AG08396 (cell line): Measurements from ENCODE around the gene ZNHIT1.

Source experiments
- DNase-seq: peaks from one replicate; pipeline ENCODE4 v3.0.0; 2012; ENCODE audit warnings: low spot score, mixed read lengths

ZNHIT1 gene

DNA sequence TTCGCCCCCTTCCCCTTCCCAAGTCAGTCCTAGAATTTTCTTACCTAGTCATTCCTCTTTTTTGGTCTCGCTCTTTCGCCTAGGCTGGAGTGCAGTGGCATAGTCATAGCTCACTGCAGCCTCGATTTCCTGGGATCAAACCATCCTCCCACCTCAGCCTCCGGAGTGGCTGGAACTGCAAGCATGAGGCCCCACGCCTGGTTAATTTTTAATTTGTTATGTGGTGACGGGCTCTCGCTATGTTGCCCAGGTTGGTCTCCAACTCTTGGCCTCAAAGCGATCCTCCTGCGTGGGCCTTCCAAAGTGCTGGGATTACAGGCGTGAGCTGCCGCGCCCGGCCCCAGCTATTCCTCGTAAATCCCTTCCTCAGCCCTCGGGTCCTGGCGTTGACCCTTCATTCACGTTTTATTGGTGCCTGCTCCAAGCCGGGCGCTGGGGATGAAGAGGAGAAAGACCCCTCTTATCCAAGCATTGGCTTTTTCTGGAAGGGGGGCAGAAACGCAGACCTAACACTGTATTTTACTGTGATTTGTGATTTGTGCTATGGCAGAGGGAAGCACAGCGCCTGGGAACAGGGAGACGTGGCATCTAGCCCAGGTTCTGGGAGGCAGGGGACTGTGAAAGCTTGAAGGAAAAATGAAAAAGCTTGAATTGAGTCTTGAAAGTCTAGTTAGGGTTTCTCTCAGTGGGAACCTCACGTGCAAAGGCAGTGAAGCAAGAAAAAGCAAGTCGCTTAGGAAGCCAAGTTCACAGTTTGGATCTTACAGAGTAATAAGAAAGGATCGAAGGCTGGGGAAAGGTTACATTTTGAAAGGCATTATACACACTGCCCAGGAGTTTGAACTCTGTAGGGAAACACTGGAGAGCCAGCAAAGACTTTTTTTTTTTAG is 516 bp downstream of the ZNHIT1 start:
- no peak for DNase-seq

DNA sequence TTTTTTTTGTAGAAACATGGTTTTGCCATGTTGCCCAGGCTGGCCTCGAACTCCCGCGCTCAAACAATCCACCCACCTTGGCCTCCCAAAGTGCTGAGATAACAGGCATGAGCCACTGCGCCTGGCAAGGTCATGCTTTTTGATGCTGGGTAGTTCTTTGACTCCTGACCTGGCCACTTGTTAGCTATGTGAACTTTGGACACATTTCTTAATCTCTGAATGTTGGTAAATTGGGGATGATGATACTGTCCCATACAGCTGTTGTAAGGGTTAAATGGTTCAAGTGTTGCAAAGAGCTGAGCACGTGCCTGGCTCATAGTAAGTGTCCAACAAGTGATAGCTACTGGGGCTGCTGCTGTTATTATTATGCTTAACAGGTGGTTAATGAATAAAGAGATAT is 2.3 kb downstream of the ZNHIT1 start:
- DNase-seq, result no peak

DNA sequence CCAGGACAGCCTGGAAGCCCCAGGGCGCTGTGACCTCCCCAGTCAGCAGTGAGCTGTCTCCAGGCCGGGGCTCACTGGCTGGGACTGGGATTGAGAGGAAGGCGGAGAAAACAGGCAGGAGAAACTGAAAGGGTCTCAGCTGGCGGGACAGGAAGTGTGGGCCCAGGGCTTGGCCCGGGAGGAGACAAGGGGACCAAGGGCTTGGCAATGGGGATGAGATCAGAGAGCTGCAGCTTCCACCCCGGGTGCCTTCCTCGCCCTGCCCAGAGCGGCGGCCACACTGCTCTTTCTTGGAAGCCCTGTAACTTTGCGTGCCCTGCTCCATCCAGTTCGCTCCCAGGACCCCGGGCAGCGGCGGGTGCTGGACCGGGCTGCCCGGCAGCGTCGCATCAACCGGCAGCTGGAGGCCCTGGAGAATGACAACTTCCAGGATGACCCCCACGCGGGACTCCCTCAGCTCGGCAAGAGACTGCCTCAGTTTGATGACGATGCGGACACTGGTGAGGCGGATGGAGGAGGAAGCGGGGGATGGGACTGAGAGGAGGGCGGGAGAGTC is 4.4 kb downstream of the ZNHIT1 start:
- DNase-seq, result no peak

DNA sequence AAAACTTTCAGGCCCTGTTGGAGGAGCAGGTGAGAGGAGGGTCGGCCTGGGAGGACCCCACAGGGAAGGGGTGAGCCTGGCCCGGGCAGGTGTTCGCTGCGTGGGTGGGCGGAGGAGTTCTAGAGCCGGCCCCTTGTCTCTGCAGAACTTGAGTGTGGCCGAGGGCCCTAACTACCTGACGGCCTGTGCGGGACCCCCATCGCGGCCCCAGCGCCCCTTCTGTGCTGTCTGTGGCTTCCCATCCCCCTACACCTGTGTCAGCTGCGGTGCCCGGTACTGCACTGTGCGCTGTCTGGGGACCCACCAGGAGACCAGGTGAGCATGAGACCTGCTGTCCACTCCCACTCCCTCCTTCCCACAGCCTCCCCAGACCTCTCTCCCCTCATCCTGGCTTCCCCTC is 5.6 kb downstream of the ZNHIT1 start:
- DNase-seq, result no peak

DNA sequence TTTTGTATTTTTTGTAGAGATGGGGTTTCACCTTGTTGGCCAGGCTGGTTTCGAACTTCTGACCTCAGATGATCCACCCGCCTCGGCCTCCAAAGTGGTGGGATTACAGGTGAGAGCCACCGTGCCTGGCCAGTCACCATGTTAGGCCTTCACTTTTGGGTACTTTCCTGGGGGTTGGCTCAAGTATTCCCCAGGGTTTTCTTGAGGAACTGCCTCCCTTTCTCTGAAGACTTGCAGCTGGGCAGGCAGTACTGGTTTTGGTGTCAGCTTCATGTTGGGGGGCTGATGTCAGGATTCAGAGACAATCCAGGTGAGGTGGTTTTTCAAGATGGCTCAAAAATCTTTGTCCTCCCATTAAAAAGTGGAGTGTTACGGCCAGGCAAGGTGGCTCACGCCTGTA is 7.7 kb downstream of the ZNHIT1 start:
- no peak for DNase-seq

DNA sequence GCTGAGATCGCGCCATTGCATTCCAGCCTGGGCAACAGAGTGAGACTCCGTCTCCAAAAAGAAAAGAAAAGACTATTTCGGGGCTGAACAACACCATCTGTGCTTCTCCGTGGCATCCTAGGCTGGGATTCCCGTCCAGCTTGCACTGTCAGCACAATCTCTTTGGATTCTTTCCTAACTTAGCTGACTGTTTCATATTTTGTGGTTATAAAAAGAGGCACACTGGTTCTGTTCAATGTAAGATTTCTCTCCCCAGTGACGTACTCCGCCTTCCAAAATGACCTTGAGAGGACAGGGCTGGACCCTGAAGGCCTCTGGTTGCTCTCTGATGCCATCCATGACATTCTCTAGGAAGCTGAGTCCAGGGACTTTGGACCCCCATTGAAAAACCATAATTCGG is 8.8 kb downstream of the ZNHIT1 start:
- no peak for DNase-seq

DNA sequence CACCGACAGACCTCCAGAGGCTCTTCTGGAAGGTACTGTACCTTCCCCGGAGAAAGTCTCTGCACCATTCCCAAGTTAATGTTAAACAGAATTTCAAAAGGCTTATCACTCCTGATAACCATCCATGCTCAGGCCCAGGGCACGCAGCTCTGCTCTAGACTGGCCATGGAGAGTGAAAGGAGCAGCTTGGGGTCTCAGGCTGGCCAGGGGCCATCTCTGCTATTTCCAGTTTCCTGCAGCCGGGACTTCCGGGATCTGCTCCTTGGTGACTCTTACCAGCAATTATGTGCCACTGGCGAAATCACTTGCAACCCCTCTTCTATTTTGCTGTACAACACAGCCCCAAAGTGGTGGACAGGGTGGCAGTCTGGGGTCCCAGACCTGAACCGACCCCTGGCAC is 13.7 kb downstream of the ZNHIT1 start:
- no peak for DNase-seq

DNA sequence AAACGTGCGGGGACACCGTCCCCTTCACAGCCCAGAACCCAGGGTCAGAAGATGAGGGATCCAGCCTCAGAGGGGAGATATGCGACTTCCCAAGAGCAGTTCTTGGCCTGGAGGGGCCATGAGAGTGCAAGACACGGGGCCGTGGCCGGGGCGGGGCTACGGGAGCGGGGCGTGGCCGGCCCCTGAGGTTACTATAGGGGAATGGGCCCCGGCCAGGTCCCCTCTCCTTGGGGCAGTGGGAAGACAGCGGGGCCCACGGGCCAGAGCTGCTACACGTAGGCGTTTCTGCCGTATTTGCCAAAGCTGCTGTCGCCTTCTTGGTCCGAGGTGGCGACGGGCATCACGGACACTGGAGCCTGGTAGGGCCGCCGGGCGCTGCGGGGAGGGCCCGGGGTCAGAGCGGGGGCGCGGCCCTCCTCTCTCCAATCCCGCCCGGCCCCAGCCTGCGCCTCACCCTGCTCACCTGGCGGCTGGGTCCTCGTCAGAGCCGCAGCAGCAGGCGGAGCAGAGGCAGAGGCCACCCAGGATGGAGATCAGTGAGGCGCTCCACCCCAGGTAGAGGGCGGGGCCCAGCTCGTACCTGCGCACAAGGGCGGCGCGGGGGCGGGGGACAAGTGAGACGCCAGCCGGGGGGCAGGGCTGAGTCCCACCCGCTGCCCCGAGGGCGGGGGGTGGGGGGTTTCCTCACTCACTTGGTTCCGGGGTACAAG is 14.3 kb downstream of the ZNHIT1 start:
- DNase-seq, result no peak

DNA sequence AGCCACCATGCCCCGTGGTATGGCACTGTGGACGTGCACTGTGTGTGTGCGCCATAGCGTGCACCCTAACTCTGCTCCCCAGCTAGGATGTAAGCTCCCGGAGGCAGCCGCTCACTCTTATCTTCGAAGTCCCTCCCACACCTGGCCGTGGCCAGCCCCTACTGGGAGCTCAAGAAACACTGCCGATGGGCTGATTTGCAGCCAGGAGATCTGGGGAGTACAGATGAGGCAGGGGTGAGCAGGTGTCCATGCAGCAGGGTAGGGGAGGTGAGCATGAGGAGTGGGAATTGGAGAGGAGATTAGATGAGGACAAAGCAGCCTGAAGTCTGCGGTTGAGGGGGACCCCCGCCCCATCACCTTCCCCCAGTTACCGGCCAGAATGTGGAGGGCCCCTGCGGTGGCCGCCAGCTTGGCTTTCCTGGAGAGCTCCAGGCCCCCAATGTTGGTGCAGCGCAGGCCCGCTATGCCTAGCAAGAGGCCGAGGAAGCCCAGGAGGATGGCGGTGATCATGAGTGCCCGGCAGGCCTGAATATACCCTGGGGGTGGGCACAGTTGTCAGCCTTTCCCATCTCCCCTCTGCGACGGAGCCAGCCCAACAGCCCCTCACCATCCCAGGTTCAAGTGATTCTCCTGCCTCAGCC is 16.1 kb downstream of the ZNHIT1 start:
- DNase-seq, result no peak

DNA sequence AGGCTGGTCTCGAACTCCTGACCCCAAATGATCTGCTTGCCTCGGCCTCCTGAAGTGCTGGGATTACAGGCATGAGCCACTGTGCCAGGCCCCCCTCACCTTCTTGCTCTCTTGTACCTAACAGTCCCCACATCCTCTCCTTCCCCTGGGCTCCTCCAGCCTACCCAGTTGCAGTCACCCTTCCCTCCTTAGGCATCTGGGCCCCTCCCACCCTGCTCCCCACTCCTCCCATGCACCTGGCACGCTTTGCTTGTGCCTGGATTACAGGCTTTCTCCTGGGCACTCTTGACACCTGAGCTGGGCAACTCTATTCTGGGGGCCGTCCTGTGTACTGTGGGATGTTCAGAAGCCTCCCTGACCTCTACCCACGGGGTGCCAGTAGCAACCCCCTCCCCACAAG is 16.7 kb downstream of the ZNHIT1 start:
- DNase-seq, result peak; percentile 5

DNA sequence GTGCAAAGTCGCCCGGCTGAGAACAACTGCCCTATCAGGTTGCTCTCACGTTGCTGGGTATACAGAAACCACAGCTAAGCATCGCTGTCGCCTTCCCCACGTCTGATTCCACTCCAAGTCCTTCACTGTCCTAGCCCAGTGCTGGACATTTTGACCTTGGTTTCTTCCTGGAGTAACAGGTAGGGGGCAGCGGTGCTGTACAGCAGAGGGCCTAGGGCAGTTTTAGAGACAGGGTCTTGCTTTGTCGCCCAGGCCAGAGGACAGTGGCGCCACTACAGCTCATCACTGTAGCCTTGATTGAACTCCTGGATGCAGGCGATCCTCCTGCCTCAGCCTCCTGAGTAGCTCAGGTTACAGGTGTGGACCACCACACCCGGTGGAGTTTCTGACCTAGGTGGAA is 17.1 kb downstream of the ZNHIT1 start:
- DNase-seq, result peak; percentile 27

DNA sequence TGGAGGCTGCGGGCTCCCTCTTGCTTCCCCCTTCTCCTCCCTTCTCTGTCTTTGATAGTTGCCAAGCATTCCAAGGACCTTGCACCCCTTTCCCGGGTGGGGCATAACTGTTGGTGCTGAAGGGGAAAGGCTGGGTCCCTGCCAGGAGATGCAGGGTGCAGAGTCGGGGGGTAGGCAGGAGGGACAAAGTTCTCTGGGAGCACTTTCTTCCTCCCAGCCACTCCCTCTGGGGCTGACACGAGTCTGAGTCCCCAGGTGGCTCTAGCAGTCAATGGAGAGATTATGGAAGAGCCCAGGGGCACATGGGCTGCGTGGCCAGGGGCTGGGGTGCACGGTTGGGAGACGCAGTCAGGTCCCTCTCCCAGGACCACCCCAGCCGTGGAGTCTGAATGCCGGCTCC is 17.6 kb downstream of the ZNHIT1 start:
- DNase-seq, result peak; percentile 5

DNA sequence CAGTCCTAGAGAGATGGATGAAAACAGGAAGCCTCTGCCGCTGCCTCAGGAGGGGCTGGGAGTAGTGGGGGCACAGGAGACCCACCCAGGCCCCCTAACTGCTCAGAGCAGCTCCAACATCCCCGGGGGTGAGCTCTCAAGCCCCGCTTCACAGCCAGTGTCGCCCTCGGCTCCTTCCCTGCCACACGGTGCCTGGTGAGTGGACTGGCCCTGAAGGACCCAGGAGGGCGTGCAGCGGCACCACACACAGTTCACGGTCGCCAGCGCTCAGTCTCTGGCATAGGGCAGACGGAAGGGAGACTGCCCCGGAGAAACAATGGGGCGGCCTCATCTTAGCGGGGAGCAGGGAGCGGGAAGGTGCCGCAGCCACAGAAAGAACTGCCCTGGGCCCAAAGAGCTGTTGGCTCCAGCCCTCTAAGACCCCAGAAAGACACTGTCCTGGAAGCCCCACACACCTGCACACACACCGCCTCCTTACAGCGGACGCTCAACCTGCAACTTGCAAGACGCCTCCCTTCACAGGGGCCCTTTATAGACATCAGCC is 18.4 kb downstream of the ZNHIT1 start:
- peak; percentile 1 for DNase-seq

DNA sequence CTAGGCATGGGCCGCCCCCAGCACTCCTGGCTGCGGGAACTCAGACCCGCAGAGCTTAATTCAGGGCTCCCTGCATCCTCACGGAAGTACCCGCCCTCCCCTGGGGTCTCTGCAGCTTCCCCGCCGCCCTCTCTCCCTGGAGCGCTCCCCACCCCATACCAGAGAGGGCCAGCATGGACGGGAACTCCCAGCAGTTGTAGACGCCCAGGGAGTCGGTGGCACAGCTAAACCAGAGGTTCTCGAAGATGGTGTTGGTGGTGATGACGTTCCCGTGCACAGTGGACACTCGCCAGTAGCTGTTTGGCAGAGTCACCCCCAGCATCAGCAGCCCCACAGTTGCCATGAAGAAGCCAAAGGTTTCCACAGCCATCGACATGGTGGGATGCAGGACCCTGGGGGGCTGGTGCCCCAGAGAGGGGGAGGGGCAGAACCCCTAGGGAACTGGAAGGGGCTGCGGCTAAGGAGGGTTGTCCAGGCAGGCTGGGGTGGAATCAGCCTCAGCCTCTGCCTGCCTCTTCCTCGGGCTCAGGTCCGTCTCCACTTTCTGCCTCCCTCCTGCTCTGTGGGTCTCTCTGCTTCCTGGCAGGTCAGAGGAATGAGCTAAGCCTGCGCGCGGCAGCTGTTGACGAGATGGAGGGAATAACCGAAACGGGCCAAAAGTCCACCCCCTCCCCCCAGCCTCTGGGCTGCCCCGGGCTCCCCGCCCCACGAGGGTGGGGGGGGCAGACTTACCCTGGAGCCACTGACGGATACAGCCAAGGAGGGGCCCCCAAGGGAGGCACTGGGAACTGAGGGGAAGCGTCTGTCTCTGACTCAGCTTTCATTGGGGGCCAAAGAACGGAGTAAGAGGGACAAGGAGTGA is 19.5 kb downstream of the ZNHIT1 start, which contains the start of gene CLDN15:
TSS of gene CLDN15 (minus strand) at position 597 of the 862 bp plus-strand sequence. CDS start at position 376, 221 bp downstream.
- DNase-seq, result peak; percentile 6

DNA sequence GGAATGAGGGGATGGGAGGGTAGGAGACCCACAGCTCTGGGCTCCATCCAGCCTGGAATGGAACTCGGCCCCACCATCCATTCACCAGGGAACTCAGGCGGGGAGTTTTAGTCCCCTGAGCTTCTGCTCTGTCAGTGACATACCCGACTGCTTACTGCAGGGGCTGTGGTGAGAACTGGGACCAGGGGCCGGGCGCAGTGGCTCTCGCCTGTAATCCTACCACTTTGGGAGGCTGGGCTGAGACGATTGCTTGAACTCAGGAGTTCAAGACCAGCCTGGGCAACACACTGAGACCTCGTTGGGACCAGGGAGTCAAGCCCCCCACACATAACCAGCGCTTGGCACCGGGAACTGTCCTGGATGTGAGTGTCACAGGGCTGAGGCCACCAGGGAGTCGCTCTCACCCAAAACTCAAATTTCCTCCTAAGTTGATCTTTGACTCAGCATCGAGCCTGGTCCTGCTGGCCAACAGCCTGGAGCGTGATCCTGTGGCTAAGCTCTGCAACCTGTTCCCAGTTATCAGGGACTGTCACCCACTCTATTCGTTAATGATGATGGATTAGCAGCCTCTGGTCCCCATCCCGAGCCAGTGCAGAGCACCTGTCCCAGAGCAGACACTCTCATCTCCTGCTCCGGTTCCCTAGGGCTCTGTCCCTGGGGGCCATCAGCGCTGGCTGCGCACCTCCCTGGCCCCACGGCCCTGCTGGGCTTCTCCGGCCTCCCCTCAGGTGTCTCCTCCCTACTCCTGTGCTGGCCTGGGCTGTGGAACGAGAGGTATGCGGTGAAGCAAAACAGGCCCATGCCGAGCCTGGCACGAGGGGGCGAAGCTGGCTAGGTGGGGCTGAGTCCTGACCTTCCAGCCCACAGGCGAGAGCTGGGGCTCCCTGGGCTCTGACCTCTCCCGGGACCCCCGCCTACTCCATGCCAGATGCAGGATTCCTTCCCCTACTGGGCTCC is 20.5 kb downstream of the ZNHIT1 start:
- peak; percentile 3 for DNase-seq

DNA sequence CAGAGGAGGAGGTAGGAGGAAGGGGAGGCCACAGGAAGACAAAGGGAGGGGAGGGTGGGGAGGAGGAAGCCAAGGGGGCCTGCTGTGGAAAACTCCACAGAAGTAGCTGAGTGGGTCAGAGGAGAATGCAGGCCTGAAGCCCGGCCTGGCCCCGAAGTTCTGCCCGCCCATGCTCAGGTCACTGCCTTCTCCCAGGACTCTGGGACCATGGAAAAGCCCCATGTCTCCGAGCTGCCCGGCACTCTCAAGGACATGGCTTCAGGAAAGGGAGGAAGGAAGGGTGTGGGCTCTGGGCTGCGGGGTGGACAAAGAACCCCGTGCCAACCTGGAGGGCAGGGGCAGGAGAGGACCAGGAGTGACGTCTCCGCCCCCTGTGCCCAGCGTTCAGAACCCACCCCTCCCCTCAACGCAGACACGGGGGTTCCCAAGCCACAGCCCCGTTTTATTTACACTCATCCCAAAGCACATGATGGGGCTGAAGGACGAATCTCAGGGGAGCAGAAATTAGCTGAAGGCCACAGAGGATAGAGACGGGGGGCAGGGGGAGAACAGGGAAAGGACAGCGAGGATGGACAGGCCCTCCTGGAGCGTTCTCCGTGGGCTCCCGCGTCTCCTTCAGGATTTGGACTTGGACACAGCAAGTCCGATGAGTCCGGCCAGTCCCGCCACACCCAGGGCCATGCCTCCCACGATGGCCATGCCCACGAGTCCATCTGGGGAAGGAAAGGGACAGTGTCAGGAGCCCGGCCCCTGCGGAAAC is 21.4 kb downstream of the ZNHIT1 start:
- peak; percentile 1 for DNase-seq

DNA sequence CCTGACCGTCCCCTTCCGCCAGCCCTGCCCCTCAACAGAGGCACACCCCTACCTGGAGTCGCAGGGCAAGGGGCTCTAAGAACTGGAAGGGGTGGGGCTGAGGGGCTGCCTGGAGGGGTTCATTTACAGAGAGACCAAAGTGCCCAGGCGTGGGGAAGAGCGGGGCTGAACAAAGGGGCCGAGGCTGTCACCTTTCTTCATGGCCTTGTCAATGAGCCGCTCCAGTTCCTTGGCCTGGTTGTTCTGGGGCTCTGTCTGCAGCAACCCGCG is 21.9 kb downstream of the ZNHIT1 start:
- DNase-seq, result peak; percentile 1

DNA sequence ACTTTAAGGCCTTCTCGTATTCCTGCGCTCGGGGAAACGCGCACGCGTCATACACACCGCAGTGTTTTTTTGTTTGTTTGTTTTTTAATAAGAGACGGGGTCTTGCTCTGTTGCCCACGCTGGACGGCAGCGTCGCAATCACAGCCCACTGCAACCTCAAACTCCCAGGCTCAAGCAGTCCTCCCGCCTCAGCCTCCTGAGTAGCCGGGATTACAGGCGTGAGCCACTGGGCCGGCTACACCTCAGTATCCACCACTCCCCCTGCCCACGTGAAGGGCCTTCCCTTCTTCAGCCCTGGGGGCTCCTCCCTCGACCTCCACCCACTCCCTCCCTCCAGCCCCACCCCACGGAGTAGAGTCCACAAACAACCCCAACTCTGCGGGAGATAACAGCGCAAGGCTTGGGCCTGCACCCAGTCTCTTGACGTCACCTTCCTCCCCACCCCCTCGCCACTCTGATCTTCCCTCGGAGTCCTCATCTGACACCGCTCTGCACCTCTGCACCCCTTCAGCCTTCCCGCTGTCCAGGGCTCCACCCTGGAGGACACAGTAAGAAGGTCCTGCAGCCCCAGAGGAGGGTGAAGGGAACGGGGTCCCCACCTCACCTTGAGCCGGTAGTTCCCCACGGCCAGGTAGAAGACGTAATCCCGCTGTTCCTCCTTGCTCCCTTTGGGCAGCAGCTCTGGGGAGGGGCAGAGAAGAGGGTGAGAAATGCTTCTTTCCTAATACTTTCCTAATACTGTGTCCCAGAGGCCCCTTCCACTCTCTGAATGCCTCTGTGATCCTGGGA is 22.5 kb downstream of the ZNHIT1 start:
- peak; percentile 2 for DNase-seq

DNA sequence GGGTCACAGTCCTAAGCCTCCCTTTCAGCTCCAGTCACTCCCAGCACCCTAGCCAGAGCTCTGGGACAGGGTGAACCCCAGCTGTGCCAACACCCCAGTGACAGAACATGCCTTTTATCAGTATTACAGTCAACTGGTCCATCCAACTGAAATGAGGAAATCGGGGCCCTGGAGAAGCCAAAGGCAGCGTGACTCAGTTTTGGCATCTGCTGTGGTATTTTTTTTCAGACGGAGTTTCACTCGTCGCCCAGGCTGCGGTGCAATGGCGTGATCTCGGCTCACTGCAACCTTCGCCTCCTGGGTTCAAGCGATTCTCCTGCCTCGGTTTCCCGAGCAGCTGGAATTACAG is 23.0 kb downstream of the ZNHIT1 start:
- no peak for DNase-seq
